Measurements from ENCODE around the gene MYADML2. TPM values are rescaled to one million over a fixed set of nuclear protein-coding genes. Genes with fewer than 3 reads are reported as not detected.

The MYADML2 gene
- total RNA-seq, result 1.8 TPM

GRCh38 chr17:81947189-81947588, at the start of gene MYADML2:
MYADML2 (minus strand) TSS chr17:81947233; CDS start chr17:81941741, 5,492 bp downstream.

GRCh38 chr17:81977211-81977808, 30.3 kb upstream of the MYADML2 start, which contains the start of gene ASPSCR1:
ASPSCR1 (plus strand) TSS chr17:81977629; CDS start chr17:81977647, 18 bp downstream.

GRCh38 chr17:81961087-81961511, 14.1 kb upstream of the MYADML2 start, which contains the start of gene NOTUM:
NOTUM (minus strand) TSS chr17:81961187; CDS start chr17:81960909, 278 bp downstream.

GRCh38 chr17:81927653-81928543, 19.1 kb downstream of the MYADML2 start, which contains the start of gene MAFG:
MAFG (minus strand) TSS chr17:81927735; CDS start chr17:81923185, 4,550 bp downstream.

GRCh38 chr17:81917565-81918332, 29.3 kb downstream of the MYADML2 start, which contains the start of gene SIRT7:
SIRT7 (minus strand) TSS chr17:81918176; CDS start chr17:81918131, 45 bp downstream.

GRCh38 chr17:81911277-81911961, 35.6 kb downstream of the MYADML2 start, which contains the start of gene PCYT2:
PCYT2 (minus strand) TSS chr17:81911399; CDS start chr17:81911355, 44 bp downstream.

GRCh38 chr17:81902023-81902652, 44.9 kb downstream of the MYADML2 start, which contains the start of gene NPB:
NPB (plus strand) TSS chr17:81902238; CDS start chr17:81902278, 40 bp downstream.

Other genes starting within 250 kb of the MYADML2 start
- gene MRPL12, start 243.9 kb downstream of the MYADML2 start, total RNA-seq, result 8.5 TPM
- gene SLC25A10, start 234.9 kb downstream of the MYADML2 start, total RNA-seq, result 13.6 TPM
- gene GCGR, start 143.1 kb downstream of the MYADML2 start, total RNA-seq, result not detected
- 88.1 TPM for gene MCRIP1, start 113.9 kb downstream of the MYADML2 start, total RNA-seq
- not detected for gene PPP1R27, start 112.2 kb downstream of the MYADML2 start, total RNA-seq
- gene P4HB, start 86.7 kb downstream of the MYADML2 start, total RNA-seq, result 90.9 TPM
- 33.2 TPM for gene ARHGDIA, start 75.9 kb downstream of the MYADML2 start, total RNA-seq
- 80.3 TPM for gene ALYREF, start 55.6 kb downstream of the MYADML2 start, total RNA-seq
- 69.2 TPM for gene ANAPC11, start 55.5 kb downstream of the MYADML2 start, total RNA-seq
- 4.2 TPM for gene NPB, start 45.0 kb downstream of the MYADML2 start, total RNA-seq
- gene PCYT2, start 35.8 kb downstream of the MYADML2 start, total RNA-seq, result 28.8 TPM
- gene SIRT7, start 29.1 kb downstream of the MYADML2 start, total RNA-seq, result 9.0 TPM
- 18.5 TPM for gene MAFG, start 19.5 kb downstream of the MYADML2 start, total RNA-seq
- gene PYCR1, start 9.9 kb downstream of the MYADML2 start, total RNA-seq, result 27.5 TPM
- gene NOTUM, start 14.0 kb upstream of the MYADML2 start, total RNA-seq, result 0.69 TPM
- 22.6 TPM for gene ASPSCR1, start 30.4 kb upstream of the MYADML2 start, total RNA-seq
- gene CENPX, start 75.6 kb upstream of the MYADML2 start, total RNA-seq, result 29.8 TPM
- gene LRRC45, start 76.1 kb upstream of the MYADML2 start, total RNA-seq, result 11.3 TPM
- 122 TPM for gene RAC3, start 84.4 kb upstream of the MYADML2 start, total RNA-seq
- 33.7 TPM for gene DCXR, start 90.5 kb upstream of the MYADML2 start, total RNA-seq
- gene RFNG, start 104.6 kb upstream of the MYADML2 start, total RNA-seq, result 20.1 TPM
- gene GPS1, start 104.7 kb upstream of the MYADML2 start, total RNA-seq, result 84.0 TPM
- 20.1 TPM for gene DUS1L, start 118.6 kb upstream of the MYADML2 start, total RNA-seq
- gene FASN, start 151.0 kb upstream of the MYADML2 start, total RNA-seq, result 119 TPM

All from diencephalon (tissue), 1 donor.